GM19023 (cell line): ENCODE measurements around the gene ESRRB.
"Not testable (repeated sequence)": the region's sequence is repeated elsewhere in the genome, so short reads cannot be mapped to it uniquely, and the experiment has no call there.

Experiments used
- ATAC-seq: cut with Tn5 transposase; IDR thresholded peaks from one replicate; pipeline ENCODE4 v1.9.1; 2021; ENCODE audit warnings: mild to moderate bottlenecking, moderate library complexity; ENCODE audit not compliant: unreplicated experiment

ESRRB gene

GRCh38 chr14:76536636-76537035, 160.7 kb downstream of the ESRRB start:
- not testable (repeated sequence) for ATAC-seq

GRCh38 chr14:76537906-76538647, 162.1 kb downstream of the ESRRB start:
- no peak for ATAC-seq

GRCh38 chr14:76538648-76539008, 162.7 kb downstream of the ESRRB start:
- no peak for ATAC-seq

- no peak for ATAC-seq
Observed at GRCh38 chr14:76539130-76539529, 163.2 kb downstream of the ESRRB start.

GRCh38 chr14:76541594-76542219, 165.8 kb downstream of the ESRRB start:
- ATAC-seq: no peak

GRCh38 chr14:76546426-76547221, 170.7 kb downstream of the ESRRB start:
- no peak for ATAC-seq

GRCh38 chr14:76547831-76548230, 171.9 kb downstream of the ESRRB start:
- no peak for ATAC-seq

GRCh38 chr14:76550534-76550933, 174.6 kb downstream of the ESRRB start:
- no peak for ATAC-seq

GRCh38 chr14:76551116-76551515, 175.2 kb downstream of the ESRRB start:
- ATAC-seq: no peak
